Fibroblast of upper back skin (primary cell): ENCODE results near the gene ROBO1.
"Not testable (repeated sequence)": the region's sequence is repeated elsewhere in the genome, so short reads cannot be mapped to it uniquely, and the experiment has no call there.

Source experiments
- DNase-seq: peaks from one replicate; pipeline ENCODE4 v3.0.0-alpha.2; 2013

ROBO1 gene

GRCh38 chr3:78765671-78766485 lies 1001.9 kb downstream of the ROBO1 start:
- no peak for DNase-seq

GRCh38 chr3:78764634-78765033 lies 1003.2 kb downstream of the ROBO1 start:
- no peak for DNase-seq

GRCh38 chr3:78762121-78762520 lies 1005.7 kb downstream of the ROBO1 start:
- DNase-seq: no peak

DNA sequence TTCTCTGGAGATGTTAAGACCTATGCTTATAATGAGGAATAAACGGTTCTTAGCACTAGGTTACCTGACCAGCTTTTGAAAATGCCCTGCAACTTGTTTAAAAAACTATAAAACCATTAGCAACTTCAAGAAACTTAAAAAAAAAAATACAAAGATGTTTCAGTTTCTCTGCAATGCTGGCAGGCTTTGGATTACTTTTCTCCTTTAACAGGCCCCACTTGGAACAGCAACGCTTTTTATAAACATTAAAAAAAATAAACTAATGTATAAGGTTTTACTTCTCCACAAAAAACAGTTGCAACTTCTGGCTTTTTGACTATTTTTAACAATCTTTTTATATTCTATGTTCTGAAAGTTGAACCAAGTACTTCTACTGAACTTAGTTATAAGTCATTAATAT lies 1006.7 kb downstream of the ROBO1 start:
- no peak for DNase-seq

- DNase-seq: no peak
These were observed 1010.1 kb downstream of the ROBO1 start for GRCh38 chr3:78757731-78758130.

GRCh38 chr3:78754066-78754743 lies 1013.6 kb downstream of the ROBO1 start:
- DNase-seq: peak; percentile 52

- DNase-seq: peak; percentile 46
These were observed 1016.5 kb downstream of the ROBO1 start for GRCh38 chr3:78751266-78751665.

GRCh38 chr3:78750291-78750690 lies 1017.5 kb downstream of the ROBO1 start:
- not testable (repeated sequence) for DNase-seq

DNA sequence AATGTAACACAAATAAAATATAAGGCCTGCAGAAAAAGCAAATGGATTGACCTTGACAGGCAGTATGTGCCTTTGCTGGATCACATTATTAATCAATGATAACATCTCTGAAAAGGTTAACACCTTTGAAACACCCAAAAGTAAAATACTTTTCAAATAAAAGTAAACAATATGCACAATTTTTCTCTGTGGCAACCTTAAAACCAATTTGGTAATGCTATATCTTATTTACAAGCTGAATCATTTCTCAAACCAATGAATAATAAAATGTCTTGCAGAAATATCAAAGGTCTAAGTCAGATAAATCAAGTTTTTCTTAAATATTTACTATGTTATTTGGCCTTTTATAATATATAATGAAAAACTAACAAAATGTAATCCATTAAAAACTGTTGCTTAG lies 1018.7 kb downstream of the ROBO1 start:
- no peak for DNase-seq

GRCh38 chr3:78745847-78746246 lies 1022.0 kb downstream of the ROBO1 start:
- no peak for DNase-seq

GRCh38 chr3:78742491-78742890 lies 1025.3 kb downstream of the ROBO1 start:
- DNase-seq: no peak

DNA sequence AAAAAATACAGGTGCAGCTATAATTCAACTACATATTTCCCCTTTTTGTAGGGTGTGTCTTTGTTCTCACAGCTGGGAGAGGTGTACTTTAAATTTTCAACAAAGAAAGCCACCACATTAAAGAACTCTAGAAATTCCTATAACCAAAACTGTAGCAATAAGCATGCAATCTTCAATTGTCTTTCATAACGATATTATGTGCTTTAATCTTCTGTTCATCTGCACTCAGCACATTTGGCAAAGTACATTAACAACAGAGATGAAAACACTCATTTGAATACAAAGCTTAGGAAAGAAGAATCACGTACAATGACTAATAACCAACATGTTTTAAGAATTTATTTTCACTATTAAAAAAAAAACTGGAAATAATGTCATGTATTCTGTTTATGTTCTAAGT lies 1025.8 kb downstream of the ROBO1 start:
- no peak for DNase-seq

GRCh38 chr3:78741066-78741645 lies 1026.6 kb downstream of the ROBO1 start:
- DNase-seq: no peak

DNA sequence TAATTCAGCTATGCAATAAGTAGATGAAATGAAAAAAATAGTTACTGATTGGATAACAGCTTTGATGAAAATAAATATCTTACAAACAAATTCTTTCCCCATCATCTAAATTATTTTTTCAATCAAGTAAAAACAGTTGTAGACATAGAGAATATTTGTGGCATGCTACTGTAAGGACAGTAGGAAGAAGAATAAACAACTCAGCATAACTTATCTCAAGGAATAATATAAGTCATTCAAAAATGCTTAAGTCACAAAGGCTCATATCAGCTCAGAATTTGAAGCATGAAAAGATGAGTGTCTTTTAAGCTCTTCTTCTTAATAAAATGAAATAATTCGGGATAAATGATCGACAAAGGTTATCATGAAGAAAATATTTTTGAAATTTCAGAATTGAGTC lies 1029.0 kb downstream of the ROBO1 start:
- DNase-seq: no peak

- peak; percentile 53 for DNase-seq
These were observed 1029.8 kb downstream of the ROBO1 start for GRCh38 chr3:78737988-78738387.

DNA sequence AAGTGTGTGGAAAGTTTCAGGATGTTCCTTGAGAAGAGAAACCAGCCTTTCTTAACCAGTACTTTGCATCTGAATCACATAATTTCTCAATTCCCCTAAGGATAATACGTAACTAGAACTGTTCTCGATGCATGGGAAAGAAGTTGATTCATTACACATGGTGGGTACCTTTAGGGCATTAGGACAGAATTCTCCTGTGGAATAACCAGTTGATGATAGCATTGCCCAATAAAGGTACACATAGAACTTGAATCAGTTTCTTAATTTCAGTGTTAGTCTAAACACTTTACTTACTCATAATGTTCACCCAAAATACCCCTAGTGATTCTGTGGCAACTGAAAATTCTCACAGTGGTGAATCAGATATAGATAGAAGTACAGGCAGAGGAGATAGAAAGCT lies 1030.9 kb downstream of the ROBO1 start:
- peak; percentile 42 for DNase-seq

- peak; percentile 83 for DNase-seq
These were observed 1033.7 kb downstream of the ROBO1 start for GRCh38 chr3:78734048-78734637.

DNA sequence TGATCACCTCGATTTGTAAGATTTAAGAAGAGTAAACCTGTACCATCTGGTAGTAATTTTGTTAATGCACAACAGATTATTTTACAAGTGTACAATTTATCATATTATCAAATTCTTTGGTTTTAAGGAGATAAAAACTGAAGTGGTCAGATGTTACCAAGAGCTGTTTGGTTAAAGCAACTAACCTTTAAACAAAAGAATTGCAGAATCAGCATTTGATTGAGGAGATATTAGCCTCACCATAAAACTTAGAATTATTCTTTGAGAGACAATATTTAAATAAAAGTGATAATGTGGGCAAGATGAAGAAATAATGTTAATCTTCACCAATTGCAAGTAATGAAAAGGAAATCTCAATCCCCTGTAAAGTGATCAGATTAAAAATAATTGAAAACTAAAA lies 1034.9 kb downstream of the ROBO1 start:
- no peak for DNase-seq

- DNase-seq: no peak
These were observed 1035.3 kb downstream of the ROBO1 start for GRCh38 chr3:78732471-78732870.

DNA sequence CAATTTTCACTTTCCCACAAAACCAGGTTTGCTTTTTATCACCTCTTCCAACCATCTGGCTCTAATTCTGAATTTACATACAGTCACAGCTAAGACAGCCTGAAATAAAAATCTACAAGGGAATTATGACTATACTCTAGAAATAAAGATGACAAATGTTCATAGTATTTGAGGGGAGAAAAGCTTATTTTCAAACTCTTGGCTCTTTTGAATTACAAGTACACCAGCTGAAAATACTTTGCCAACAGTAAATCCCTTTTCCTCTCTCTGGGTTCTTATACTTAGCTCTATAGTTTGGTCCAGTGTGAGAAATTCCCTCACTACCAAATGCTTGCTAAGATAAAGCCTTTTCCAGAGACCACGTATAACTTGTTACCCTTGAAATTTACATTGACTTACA lies 1037.9 kb downstream of the ROBO1 start:
- peak; percentile 28 for DNase-seq

- peak; percentile 70 for DNase-seq
These were observed 1039.2 kb downstream of the ROBO1 start for GRCh38 chr3:78728406-78729145.

DNA sequence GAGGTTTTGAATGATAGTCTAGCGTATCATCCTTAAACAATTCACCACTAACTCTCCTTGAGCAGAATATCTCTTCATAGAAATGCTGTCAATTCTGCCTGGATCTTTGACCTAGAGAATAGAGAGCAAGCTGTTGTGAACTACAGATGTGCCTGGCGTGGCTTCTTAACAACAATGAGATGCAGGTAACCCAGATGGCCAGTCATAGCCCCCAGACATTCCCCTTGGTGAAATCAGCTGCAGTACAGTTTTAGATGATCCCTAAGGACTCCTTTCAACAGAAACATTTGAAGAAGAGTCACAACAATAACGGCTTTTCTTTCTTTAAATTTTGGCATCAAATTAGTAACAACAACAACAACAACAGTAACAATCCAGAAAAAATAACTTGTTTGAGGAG lies 1041.3 kb downstream of the ROBO1 start:
- no peak for DNase-seq

GRCh38 chr3:78725703-78726246 lies 1042.0 kb downstream of the ROBO1 start:
- no peak for DNase-seq
